Testis (tissue), 3 donors: Measurements from ENCODE around the gene TOP1. TPM values are rescaled to one million over a fixed set of nuclear protein-coding genes. Genes with fewer than 3 reads are reported as not detected.

Experiments
- DNase-seq: peaks from one replicate; pipeline ENCODE4 v3.0.0-alpha.2; 2019
- H3K27ac ChIP-seq, 2 donors: fragments of 200-600 bp; sonication (generic); one replicate each; pipeline ENCODE4 v1.5.1; 2019
- H3K27me3 ChIP-seq: fragments of 200-600 bp; sonication (generic); one replicate; pipeline ENCODE4 v1.5.1; 2019
- H3K36me3 ChIP-seq: fragments of 200-600 bp; sonication (generic); one replicate; pipeline ENCODE4 v1.5.1; 2017; ENCODE audit warnings: low read depth; ENCODE audit errors: missing control alignments
- H3K4me1 ChIP-seq: fragments of 200-600 bp; sonication (generic); one replicate; pipeline ENCODE4 v1.5.1; 2019
- H3K4me3 ChIP-seq, 2 donors: fragments of 200-600 bp; sonication (generic); one replicate each; pipeline ENCODE4 v1.5.1; 2017 to 2019
- H3K9me3 ChIP-seq: fragments of 200-600 bp; sonication (generic); one replicate; pipeline ENCODE4 v1.5.1; 2017
- POLR2A ChIP-seq: fragments of 450-650 bp; IDR thresholded peaks from one replicate; pipeline ENCODE4 v1.6.1; 2017; ENCODE audit warnings: antibody characterized with exemption, mild to moderate bottlenecking, moderate library complexity
- WGBS, 2 donors: methylation state at CpG; one replicate each; pipeline ENCODE4 v1.1.5; 2018; 5-methylcytosine and 5-hydroxymethylcytosine counted together
- intact Hi-C: fragments of 100-400 bp; cut with DNase I; formaldehyde crosslinking; loops from one replicate; pipeline ENCODE4 v1.15.1; 2023; ENCODE audit warnings: low total_unique reads
- polyA plus RNA-seq: library from polyadenylated mRNA; stranded (reverse); fragments of 350-450 nt; fragmentation: Illumina TruSeq; extraction: RNeasy Lipid Tissue Mini Kit (QIAGEN cat#74804); gene quantifications from one replicate; pipeline ENCODE4 v1.2.3, GENCODE V29; 2014; ENCODE audit warnings: low read depth, low replicate concordance; ENCODE audit not compliant: insufficient read depth
- total RNA-seq, 2 donors: library from RNA; depleted of rRNA; stranded (reverse); fragments of >200 nt; gene quantifications; one replicate each; pipeline ENCODE4 v1.2.3, GENCODE V29; 2016
- TF ChIP-seq, protein P1 (sequence below), 3 experiments: fragments of 450-650 bp in 2 of 3; fragments of 200-600 bp in 1 of 3; sonication (generic) in 1 of 3; IDR thresholded peaks; one replicate each; pipeline ENCODE4 v1.5.1; 2016 to 2019; ENCODE audit warnings: antibody characterized with exemption in 3 of 3, mild to moderate bottlenecking in 2 of 3, moderate library complexity in 1 of 3

TOP1 gene
- total and polyA plus RNA-seq, 3 donors from 2014 or later, result 12.1 to 36.6 (median 33.8) TPM

DNA sequence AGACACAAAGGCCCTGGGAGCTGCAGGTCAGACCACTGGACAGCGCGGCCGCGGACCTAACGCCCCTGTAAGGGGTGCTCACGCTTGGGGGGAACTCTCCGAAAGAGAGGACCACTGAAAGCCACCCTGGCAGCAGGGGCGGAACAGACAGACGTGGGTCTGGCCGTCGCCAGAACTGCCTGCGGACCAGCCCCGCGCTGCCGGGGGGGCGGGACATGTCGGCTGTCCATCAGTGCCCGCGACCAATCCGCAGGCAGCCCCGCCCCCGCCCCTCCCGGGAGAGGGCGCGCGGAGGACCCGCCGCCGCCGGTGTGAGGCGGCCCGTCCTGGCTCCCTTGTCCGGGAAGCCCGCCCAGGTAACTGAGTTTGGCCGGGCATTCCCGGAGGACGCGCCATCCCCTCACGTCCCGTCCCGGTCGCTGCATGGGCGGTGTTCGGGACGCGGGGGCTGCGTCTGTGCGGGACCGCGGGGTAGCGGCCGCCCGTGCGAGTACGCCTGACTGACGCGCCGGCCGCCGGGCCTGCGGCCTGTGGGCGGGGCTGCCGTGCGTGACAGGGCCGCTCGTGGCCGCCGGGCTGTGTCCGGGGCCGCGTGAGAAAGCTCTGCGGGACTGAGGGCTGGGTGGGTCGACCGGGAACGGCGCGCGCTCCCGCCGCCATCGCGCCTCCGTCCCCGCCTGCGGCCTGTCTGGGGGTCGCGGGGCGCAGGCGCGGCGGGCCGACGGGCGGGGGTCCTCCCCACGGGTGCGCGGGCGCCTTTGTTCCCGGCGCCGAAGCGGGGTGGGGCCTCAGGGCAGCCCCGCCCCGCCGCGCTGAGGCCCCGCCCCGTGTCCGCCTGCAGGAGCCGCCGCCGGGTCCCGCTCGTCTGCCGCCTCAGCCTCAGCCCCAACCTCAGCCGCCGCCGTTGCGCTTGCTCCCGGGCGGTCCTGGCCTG lies 108.3 kb downstream of the TOP1 start, which contains the start of gene PLCG1:
PLCG1 (plus strand) TSS at position 864 of the 934 bp plus-strand sequence. CDS start 99 bp downstream, outside the sequence.
- Histone ChIP-seq H3K27ac (peak within 1 kb of the TSS; percentile 86 to 97), H3K9me3 (no peaks in the 10 kb centered on the region), H3K36me3 (no peaks in the 10 kb centered on the region), H3K27me3 (no peaks in the 10 kb centered on the region), H3K4me1 (peaks cover 22% of the 10 kb centered on the region), H3K4me3 (peak within 1 kb of the TSS; percentile 69 to 98)
- intact Hi-C loops, result no loop called here
- TF ChIP-seq, protein P1, sequence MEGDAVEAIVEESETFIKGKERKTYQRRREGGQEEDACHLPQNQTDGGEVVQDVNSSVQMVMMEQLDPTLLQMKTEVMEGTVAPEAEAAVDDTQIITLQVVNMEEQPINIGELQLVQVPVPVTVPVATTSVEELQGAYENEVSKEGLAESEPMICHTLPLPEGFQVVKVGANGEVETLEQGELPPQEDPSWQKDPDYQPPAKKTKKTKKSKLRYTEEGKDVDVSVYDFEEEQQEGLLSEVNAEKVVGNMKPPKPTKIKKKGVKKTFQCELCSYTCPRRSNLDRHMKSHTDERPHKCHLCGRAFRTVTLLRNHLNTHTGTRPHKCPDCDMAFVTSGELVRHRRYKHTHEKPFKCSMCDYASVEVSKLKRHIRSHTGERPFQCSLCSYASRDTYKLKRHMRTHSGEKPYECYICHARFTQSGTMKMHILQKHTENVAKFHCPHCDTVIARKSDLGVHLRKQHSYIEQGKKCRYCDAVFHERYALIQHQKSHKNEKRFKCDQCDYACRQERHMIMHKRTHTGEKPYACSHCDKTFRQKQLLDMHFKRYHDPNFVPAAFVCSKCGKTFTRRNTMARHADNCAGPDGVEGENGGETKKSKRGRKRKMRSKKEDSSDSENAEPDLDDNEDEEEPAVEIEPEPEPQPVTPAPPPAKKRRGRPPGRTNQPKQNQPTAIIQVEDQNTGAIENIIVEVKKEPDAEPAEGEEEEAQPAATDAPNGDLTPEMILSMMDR (IDR thresholded peaks at IDR 0.05), result no peak
- TF ChIP-seq POLR2A, result peak; percentile 66
- 0% methylated on average over 6 to 99 of the region's 121 CpGs for WGBS, 2 donors
- DNase-seq, result peak; percentile 94

DNA sequence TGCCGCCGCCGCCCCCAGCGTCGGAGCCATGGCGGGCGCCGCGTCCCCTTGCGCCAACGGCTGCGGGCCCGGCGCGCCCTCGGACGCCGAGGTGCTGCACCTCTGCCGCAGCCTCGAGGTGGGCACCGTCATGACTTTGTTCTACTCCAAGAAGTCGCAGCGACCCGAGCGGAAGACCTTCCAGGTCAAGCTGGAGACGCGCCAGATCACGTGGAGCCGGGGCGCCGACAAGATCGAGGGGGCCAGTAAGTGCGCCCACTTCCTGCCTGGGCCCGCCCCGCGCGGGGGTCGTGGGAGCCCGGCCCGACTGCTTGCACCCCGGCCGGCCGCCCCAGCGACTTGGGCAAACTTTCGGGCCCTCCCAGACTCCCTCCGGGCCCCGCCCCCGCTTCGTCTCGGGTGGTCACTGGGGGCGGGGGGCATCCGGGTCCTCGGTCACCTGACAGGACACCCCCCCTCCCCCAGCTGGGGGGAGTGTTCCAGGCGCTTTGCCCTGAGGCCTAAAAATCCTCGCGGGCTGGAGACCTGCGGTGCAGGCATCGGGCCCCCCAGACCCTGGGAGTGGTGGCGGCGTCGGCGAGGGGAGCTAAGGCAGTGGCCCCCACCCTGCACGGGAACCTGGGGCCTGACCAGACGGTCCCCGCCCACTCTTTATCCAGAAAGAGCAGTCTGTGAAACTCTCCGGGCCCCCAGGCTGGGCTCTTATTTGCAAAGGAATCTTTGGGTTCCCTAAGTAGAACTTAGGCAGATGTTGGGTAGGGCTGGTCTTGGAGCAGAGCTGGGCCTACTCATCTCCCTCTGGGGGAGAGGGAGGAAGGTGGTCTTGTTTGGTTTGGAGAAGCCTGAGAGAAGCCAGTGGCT lies 109.2 kb downstream of the TOP1 start:
- peak; percentile 73 for DNase-seq
- H3K4me3 ChIP-seq, result peak overlapping the region; percentile 69 to 98
- no peaks in the 10 kb centered on the region for H3K27me3 ChIP-seq
- TF ChIP-seq POLR2A, result no peak
- TF ChIP-seq, protein P1 (IDR thresholded peaks at IDR 0.05), result no peak
- peak overlapping the region; percentile 83 to 97 for H3K27ac ChIP-seq
- H3K36me3 ChIP-seq, result no peaks in the 10 kb centered on the region
- 1 to 2% methylated on average over 10 to 63 of the region's 66 CpGs for WGBS, 2 donors
- H3K9me3 ChIP-seq, result no peaks in the 10 kb centered on the region
- H3K4me1 ChIP-seq, result peaks cover 27% of the 10 kb centered on the region
- intact Hi-C loops, result no loop called here

DNA sequence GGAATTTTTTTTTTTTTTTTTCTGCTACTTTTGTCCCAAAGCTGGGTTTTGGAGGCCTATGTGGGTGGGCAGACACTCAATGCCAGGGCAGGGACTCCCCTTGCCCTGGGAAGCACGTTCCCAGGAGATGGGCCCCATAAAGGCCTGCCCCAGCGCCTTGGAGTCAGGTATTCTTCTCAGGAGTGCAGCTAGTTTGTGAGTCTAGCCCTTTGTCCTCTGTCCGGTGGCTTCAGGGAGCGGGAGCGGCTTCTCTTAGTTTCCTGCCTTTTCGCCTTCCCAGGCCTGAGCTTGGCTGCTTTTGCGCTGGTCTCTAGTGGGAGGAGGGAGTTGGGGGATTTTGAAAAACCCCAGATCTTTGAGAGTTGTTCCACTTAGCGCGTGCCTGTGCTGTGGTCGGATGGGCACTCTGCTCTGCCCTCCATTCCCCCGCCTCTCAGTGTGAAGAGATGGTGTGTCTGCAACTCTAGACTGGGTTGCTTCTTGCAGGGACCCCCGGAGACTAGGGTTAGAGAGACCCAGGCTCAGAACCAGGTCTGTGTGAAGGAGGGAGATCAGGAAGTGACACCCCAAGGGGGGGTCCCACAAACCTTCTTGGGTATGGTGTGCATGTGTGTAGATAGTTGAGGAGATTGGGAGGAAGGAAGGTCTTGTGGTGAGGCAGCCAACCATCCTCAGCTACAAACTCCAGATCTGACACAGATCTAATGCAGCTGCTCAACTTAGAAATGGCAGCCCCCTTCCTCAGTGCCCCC lies 110.0 kb downstream of the TOP1 start:
- Histone ChIP-seq H3K27me3 (no peaks in the 10 kb centered on the region), H3K4me1 (peaks cover 27% of the 10 kb centered on the region), H3K4me3 (peak overlapping the region; percentile 69 to 98), H3K36me3 (no peaks in the 10 kb centered on the region), H3K9me3 (no peaks in the 10 kb centered on the region), H3K27ac (peak overlapping the region; percentile 83 to 97)
- 9 to 14% methylated on average over 11 to 12 of the region's 12 CpGs for WGBS, 2 donors
- no peak for DNase-seq
- no peak for TF ChIP-seq POLR2A
- TF ChIP-seq, protein P1 (IDR thresholded peaks at IDR 0.05), result no peak
- intact Hi-C loops, result no loop called here

DNA sequence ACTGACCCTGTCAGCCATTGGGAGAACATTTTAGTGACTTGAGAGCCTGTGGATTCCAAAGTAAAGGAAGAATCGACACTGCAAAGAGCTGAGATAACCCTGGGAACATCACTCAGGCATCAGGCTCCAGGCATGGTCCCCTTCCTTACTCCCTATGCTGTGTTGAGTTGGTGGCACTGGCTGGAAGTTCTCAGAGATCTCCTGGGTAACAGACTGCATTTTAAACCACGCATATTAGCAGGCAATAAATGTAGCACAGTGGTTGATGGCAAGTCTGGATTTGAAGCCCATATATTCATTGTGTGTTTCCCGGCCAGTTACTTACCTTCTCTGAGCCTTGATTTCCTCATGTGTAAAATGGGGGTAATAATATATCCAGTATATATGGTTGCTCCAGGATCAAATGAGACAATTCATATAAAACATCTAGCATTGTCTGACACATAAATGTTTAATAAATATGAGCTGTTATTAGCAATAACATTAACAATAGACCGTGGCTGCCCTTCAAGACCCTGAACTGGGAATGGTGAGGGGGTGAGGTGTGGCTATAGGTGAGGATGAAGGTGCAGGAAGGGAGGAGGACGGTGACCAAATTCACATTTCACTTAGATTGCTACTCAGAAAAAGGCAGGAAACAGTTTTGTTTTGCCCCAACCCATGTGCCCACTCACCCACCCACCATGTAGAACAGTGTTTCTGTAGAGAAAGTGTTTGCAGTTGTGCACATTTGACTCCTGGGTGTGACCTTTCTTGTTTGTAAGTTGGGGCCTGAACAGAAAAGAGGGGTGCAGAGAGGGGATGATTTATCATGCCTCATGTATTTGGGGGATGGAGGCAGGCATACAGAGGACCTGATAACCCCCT lies 110.8 kb downstream of the TOP1 start:
- Histone ChIP-seq H3K4me3 (no peak overlapping the region), H3K4me1 (peaks cover 27% of the 10 kb centered on the region), H3K36me3 (no peaks in the 10 kb centered on the region), H3K9me3 (no peaks in the 10 kb centered on the region), H3K27me3 (no peaks in the 10 kb centered on the region), H3K27ac (peak overlapping the region in 1 of 2 donors; percentile 97)
- intact Hi-C loops, result no loop called here
- no peak for TF ChIP-seq POLR2A
- TF ChIP-seq, protein P1 (IDR thresholded peaks at IDR 0.05), result no peak
- no peak for DNase-seq
- 56 to 61% methylated on average over 5 of the region's 5 CpGs for WGBS, 2 donors
